SK-N-SH (cell line): ENCODE results near the gene LRRC27.

Source experiments
- JUND ChIP-seq: IDR thresholded peaks from 2 replicates; pipeline ENCODE4 v1.4.0; 2012
- REST ChIP-seq: IDR thresholded peaks from 2 replicates; pipeline ENCODE4 v1.6.1; 2012; ENCODE audit warnings: mild to moderate bottlenecking, low read depth, low read length, moderate library complexity
- SMC3 ChIP-seq: IDR thresholded peaks from 2 replicates; pipeline ENCODE4 v1.6.1; 2012; ENCODE audit warnings: low read depth, low read length, improper control_type of control experiment
- TF ChIP-seq, protein P1 (sequence below): fragments of 200-600 bp; sonication (generic); IDR thresholded peaks from 2 replicates; pipeline ENCODE4 v1.6.1; 2017; ENCODE audit warnings: antibody characterized with exemption, mild to moderate bottlenecking, moderate library complexity

- TF ChIP-seq, protein P1, sequence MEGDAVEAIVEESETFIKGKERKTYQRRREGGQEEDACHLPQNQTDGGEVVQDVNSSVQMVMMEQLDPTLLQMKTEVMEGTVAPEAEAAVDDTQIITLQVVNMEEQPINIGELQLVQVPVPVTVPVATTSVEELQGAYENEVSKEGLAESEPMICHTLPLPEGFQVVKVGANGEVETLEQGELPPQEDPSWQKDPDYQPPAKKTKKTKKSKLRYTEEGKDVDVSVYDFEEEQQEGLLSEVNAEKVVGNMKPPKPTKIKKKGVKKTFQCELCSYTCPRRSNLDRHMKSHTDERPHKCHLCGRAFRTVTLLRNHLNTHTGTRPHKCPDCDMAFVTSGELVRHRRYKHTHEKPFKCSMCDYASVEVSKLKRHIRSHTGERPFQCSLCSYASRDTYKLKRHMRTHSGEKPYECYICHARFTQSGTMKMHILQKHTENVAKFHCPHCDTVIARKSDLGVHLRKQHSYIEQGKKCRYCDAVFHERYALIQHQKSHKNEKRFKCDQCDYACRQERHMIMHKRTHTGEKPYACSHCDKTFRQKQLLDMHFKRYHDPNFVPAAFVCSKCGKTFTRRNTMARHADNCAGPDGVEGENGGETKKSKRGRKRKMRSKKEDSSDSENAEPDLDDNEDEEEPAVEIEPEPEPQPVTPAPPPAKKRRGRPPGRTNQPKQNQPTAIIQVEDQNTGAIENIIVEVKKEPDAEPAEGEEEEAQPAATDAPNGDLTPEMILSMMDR = no peak
- TF ChIP-seq SMC3 = no peak
- TF ChIP-seq REST = no peak
- TF ChIP-seq JUND = no peak
Measured at GRCh38 chr10:132421847-132422751, 90.1 kb downstream of the LRRC27 start.
